Measurements from ENCODE around the gene AQP2.
"Not testable (repeated sequence)": the region's sequence is repeated elsewhere in the genome, so short reads cannot be mapped to it uniquely, and the experiment has no call there.

The AQP2 gene

GRCh38 chr12:49969651-49970429 lies 19.3 kb downstream of the AQP2 start:
- no peak for DNase-seq (ENCODE audit: low read depth in 3 of 3)

- DNase-seq (ENCODE audit: low read depth in 3 of 3): no peak
These were observed 20.1 kb downstream of the AQP2 start for GRCh38 chr12:49970658-49971057.

- DNase-seq (ENCODE audit: low read depth in 3 of 3): no peak
These were observed 20.6 kb downstream of the AQP2 start for GRCh38 chr12:49971141-49971540.

- no peak for DNase-seq (ENCODE audit: low read depth in 3 of 3)
These were observed 21.6 kb downstream of the AQP2 start for GRCh38 chr12:49972129-49972528.

GRCh38 chr12:49972641-49973360 lies 22.3 kb downstream of the AQP2 start, which contains the start of gene AQP6:
AQP6 (plus strand) TSS chr12:49972947; CDS start chr12:49973174, 227 bp downstream.
- no peak for DNase-seq (ENCODE audit: low read depth in 3 of 3)

GRCh38 chr12:49973361-49973830 lies 22.9 kb downstream of the AQP2 start:
- no peak for DNase-seq (ENCODE audit: low read depth in 3 of 3)

GRCh38 chr12:49974231-49974675 lies 23.7 kb downstream of the AQP2 start:
- DNase-seq (ENCODE audit: low read depth in 3 of 3): no peak

- DNase-seq (ENCODE audit: low read depth in 3 of 3): no peak
These were observed 24.3 kb downstream of the AQP2 start for GRCh38 chr12:49974677-49975317.

- no peak for DNase-seq (ENCODE audit: low read depth in 3 of 3)
These were observed 24.8 kb downstream of the AQP2 start for GRCh38 chr12:49975318-49975761.

GRCh38 chr12:49976557-49976956 lies 26.0 kb downstream of the AQP2 start:
- no peak for DNase-seq (ENCODE audit: low read depth in 3 of 3)

- DNase-seq (ENCODE audit: low read depth in 3 of 3): no peak
These were observed 27.6 kb downstream of the AQP2 start for GRCh38 chr12:49978125-49978524.

GRCh38 chr12:49979016-49979586 lies 28.6 kb downstream of the AQP2 start:
- no peak for DNase-seq (ENCODE audit: low read depth in 3 of 3)

GRCh38 chr12:49979791-49980190 lies 29.3 kb downstream of the AQP2 start:
- no peak for DNase-seq (ENCODE audit: low read depth in 3 of 3)

- no peak for DNase-seq (ENCODE audit: low read depth in 3 of 3)
These were observed 30.2 kb downstream of the AQP2 start for GRCh38 chr12:49980501-49981349.

- no peak for DNase-seq (ENCODE audit: low read depth in 3 of 3)
These were observed 31.9 kb downstream of the AQP2 start for GRCh38 chr12:49982246-49983087.

- no peak for DNase-seq (ENCODE audit: low read depth in 3 of 3)
These were observed 33.4 kb downstream of the AQP2 start for GRCh38 chr12:49983892-49984291.

GRCh38 chr12:49984476-49985359 lies 34.2 kb downstream of the AQP2 start:
- DNase-seq (ENCODE audit: low read depth in 3 of 3): no peak

GRCh38 chr12:49985981-49986380 lies 35.4 kb downstream of the AQP2 start:
- no peak for DNase-seq (ENCODE audit: low read depth in 3 of 3)

GRCh38 chr12:49986476-49986875 lies 35.9 kb downstream of the AQP2 start:
- DNase-seq (ENCODE audit: low read depth in 3 of 3): not testable (repeated sequence)

All from stimulated activated CD4-positive, alpha-beta T cell treated with anti-CD3 and anti-CD28 coated beads, TNF-alpha, amount 100 ng/mL, for 4 hours (primary cell).